T-helper 22 cell (primary cell): ENCODE results near the gene MAMLD1.

Experiments used
- DNase-seq: peaks from one replicate; pipeline ENCODE4 v3.0.0-alpha.2; 2020; ENCODE audit warnings: low read depth

Gene MAMLD1

GRCh38 chrX:150530821-150531220 is 167.7 kb downstream of the MAMLD1 start:
- DNase-seq, result no peak

- DNase-seq, result no peak
Observed at GRCh38 chrX:150531467-150531866, 168.3 kb downstream of the MAMLD1 start.

- DNase-seq, result no peak
Observed at GRCh38 chrX:150533863-150534262, 170.7 kb downstream of the MAMLD1 start.

GRCh38 chrX:150536455-150537116 is 173.5 kb downstream of the MAMLD1 start:
- no peak for DNase-seq

GRCh38 chrX:150537851-150538250 is 174.7 kb downstream of the MAMLD1 start:
- DNase-seq, result no peak

- no peak for DNase-seq
Observed at GRCh38 chrX:150540965-150541364, 177.8 kb downstream of the MAMLD1 start.

GRCh38 chrX:150542846-150543229 is 179.7 kb downstream of the MAMLD1 start:
- DNase-seq, result no peak

GRCh38 chrX:150543230-150544155 is 180.4 kb downstream of the MAMLD1 start:
- DNase-seq, result no peak

GRCh38 chrX:150544222-150544787 is 181.2 kb downstream of the MAMLD1 start:
- no peak for DNase-seq

- DNase-seq, result no peak
Observed at GRCh38 chrX:150544835-150545770, 182.0 kb downstream of the MAMLD1 start.

GRCh38 chrX:150546711-150547153 is 183.6 kb downstream of the MAMLD1 start:
- DNase-seq, result peak; percentile 47

GRCh38 chrX:150547375-150548115 is 184.4 kb downstream of the MAMLD1 start:
- DNase-seq, result no peak

GRCh38 chrX:150548251-150548650 is 185.1 kb downstream of the MAMLD1 start:
- DNase-seq, result no peak

GRCh38 chrX:150548684-150549083 is 185.6 kb downstream of the MAMLD1 start:
- DNase-seq, result no peak

- no peak for DNase-seq
Observed at GRCh38 chrX:150551963-150552362, 188.8 kb downstream of the MAMLD1 start.

- no peak for DNase-seq
Observed at GRCh38 chrX:150558424-150558823, 195.3 kb downstream of the MAMLD1 start.
